HepG2 (cell line): ENCODE measurements around the gene KRTAP10-6. TPM values are rescaled to one million over a fixed set of nuclear protein-coding genes. Genes with fewer than 3 reads are reported as not detected.
A peak's percentile ranks its signal among the peaks of the same experiment; 100 is the strongest.

Experiments
- BHLHE40 ChIP-seq: IDR thresholded peaks from 2 replicates; pipeline ENCODE4 v1.6.1; 2011; ENCODE audit warnings: low read length, improper control_type of control experiment
- MAFG ChIP-seq: sonication (generic); formaldehyde crosslinking; IDR thresholded peaks from 2 replicates; pipeline ENCODE4 v1.5.1; 2020; ENCODE audit warnings: mild to moderate bottlenecking, missing genetic modification reagents
- MTA1 ChIP-seq: sonication (generic); formaldehyde crosslinking; IDR thresholded peaks from 2 replicates; pipeline ENCODE4 v1.4.0; 2020; ENCODE audit warnings: missing genetic modification reagents, mild to moderate bottlenecking, borderline replicate concordance
- MTF1 ChIP-seq: sonication (generic); formaldehyde crosslinking; IDR thresholded peaks from 2 replicates; pipeline ENCODE4 v1.5.0; 2020; ENCODE audit warnings: missing genetic modification reagents
- NCOA2 ChIP-seq: sonication (generic); formaldehyde crosslinking; IDR thresholded peaks from 2 replicates; pipeline ENCODE4 v1.8.0; 2022; ENCODE audit warnings: inconsistent platforms
- NFKBIZ ChIP-seq: IDR thresholded peaks from 2 replicates; pipeline ENCODE4 v1.6.1; 2018; ENCODE audit warnings: missing genetic modification reagents, missing compliant biosample characterization
- NKX3-1 ChIP-seq: sonication (generic); formaldehyde crosslinking; IDR thresholded peaks from 2 replicates; pipeline ENCODE4 v1.5.0; 2020; ENCODE audit warnings: missing genetic modification reagents
- PBX2 ChIP-seq: IDR thresholded peaks from 2 replicates; pipeline ENCODE4 v1.6.1; 2016; ENCODE audit warnings: control low read depth
- REL ChIP-seq: sonication (generic); formaldehyde crosslinking; conservative IDR thresholded peaks from 2 replicates; pipeline ENCODE4 v1.8.0; 2022; ENCODE audit warnings: mild to moderate bottlenecking, missing genetic modification reagents, moderate library complexity
- SPEN ChIP-seq: sonication (generic); formaldehyde crosslinking; IDR thresholded peaks from 2 replicates; pipeline ENCODE4 v1.5.1; 2020; ENCODE audit warnings: low read depth, mild to moderate bottlenecking, missing genetic modification reagents
- YEATS2 ChIP-seq: sonication (generic); formaldehyde crosslinking; IDR thresholded peaks from 2 replicates; pipeline ENCODE4 v1.4.0; 2020; ENCODE audit warnings: missing genetic modification reagents, borderline replicate concordance
- ZNF567 ChIP-seq: sonication (generic); formaldehyde crosslinking; IDR thresholded peaks from 2 replicates; pipeline ENCODE4 v1.8.1; 2023; ENCODE audit warnings: mild to moderate bottlenecking, missing genetic modification reagents, borderline replicate concordance
- polyA plus RNA-seq, 8 experiments: library from polyadenylated mRNA; depleted of rRNA in 3 of 8; stranded (reverse) in 7 of 8; unstranded in 1 of 8; fragments of >200 nt; fragmentation: Illumina TruSeq in 4 of 8; extraction: Trizol in 4 of 8; gene quantifications; 2 replicates each; pipeline versions ENCODE4 v1.2.1 to v1.2.3, GENCODE V29; 2011 to 2016; ENCODE audit warnings: low read depth in 4 of 8, missing spikeins in 1 of 8, mixed read lengths in 1 of 8; ENCODE audit not compliant: insufficient read depth in 1 of 8
- total RNA-seq, 5 experiments: library from RNA; depleted of rRNA; stranded (reverse); fragments of >200 nt; fragmentation: Illumina TruSeq; extraction: Trizol; gene quantifications; 2 replicates each; pipeline ENCODE4 v1.2.3, GENCODE V29; 2016; ENCODE audit warnings: low read depth in 1 of 5
- TF ChIP-seq, protein P1 (sequence below): sonication (generic); formaldehyde crosslinking; conservative IDR thresholded peaks from 2 replicates; pipeline ENCODE4 v1.4.0; 2020; ENCODE audit warnings: missing genetic modification reagents
- TF ChIP-seq, protein P2 (sequence below): sonication (generic); formaldehyde crosslinking; IDR thresholded peaks from 2 replicates; pipeline ENCODE4 v1.5.0; 2020; ENCODE audit warnings: mild to moderate bottlenecking, missing genetic modification reagents
- TF ChIP-seq, protein P3 (sequence below): IDR thresholded peaks from 2 replicates; pipeline ENCODE4 v1.6.1; 2016; ENCODE audit warnings: low read depth, missing genetic modification reagents, missing compliant biosample characterization
- TF ChIP-seq, protein P4 (sequence below): sonication (generic); formaldehyde crosslinking; IDR thresholded peaks from 2 replicates; pipeline ENCODE4 v1.5.0; 2020; ENCODE audit warnings: missing genetic modification reagents, mild to moderate bottlenecking, borderline replicate concordance

Gene KRTAP10-6
- total and polyA plus RNA-seq, 2 of the 13 experiments (the other 11 are each of a cell fraction or from before 2014, with no cell fraction given) = not detected

GRCh38 chr21:44593598-44594405 lies 1.5 kb upstream of the KRTAP10-6 start (continued):
- peak; percentile 83; the same call in 1 of the 2 replicates for TF ChIP-seq MTA1 (CRISPR knock-in tag)
- TF ChIP-seq, protein P1, sequence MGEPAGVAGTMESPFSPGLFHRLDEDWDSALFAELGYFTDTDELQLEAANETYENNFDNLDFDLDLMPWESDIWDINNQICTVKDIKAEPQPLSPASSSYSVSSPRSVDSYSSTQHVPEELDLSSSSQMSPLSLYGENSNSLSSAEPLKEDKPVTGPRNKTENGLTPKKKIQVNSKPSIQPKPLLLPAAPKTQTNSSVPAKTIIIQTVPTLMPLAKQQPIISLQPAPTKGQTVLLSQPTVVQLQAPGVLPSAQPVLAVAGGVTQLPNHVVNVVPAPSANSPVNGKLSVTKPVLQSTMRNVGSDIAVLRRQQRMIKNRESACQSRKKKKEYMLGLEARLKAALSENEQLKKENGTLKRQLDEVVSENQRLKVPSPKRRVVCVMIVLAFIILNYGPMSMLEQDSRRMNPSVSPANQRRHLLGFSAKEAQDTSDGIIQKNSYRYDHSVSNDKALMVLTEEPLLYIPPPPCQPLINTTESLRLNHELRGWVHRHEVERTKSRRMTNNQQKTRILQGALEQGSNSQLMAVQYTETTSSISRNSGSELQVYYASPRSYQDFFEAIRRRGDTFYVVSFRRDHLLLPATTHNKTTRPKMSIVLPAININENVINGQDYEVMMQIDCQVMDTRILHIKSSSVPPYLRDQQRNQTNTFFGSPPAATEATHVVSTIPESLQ (CRISPR knock-in tag) = no peak
- TF ChIP-seq NCOA2 (CRISPR knock-in tag) = peak; percentile 76
- TF ChIP-seq, protein P2, sequence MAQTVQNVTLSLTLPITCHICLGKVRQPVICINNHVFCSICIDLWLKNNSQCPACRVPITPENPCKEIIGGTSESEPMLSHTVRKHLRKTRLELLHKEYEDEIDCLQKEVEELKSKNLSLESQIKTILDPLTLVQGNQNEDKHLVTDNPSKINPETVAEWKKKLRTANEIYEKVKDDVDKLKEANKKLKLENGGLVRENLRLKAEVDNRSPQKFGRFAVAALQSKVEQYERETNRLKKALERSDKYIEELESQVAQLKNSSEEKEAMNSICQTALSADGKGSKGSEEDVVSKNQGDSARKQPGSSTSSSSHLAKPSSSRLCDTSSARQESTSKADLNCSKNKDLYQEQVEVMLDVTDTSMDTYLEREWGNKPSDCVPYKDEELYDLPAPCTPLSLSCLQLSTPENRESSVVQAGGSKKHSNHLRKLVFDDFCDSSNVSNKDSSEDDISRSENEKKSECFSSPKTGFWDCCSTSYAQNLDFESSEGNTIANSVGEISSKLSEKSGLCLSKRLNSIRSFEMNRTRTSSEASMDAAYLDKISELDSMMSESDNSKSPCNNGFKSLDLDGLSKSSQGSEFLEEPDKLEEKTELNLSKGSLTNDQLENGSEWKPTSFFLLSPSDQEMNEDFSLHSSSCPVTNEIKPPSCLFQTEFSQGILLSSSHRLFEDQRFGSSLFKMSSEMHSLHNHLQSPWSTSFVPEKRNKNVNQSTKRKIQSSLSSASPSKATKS (CRISPR knock-in tag) = no peak
- TF ChIP-seq MAFG (CRISPR knock-in tag) = no peak
- TF ChIP-seq NFKBIZ (CRISPR knock-in tag) = peak; percentile 68; the same call in 1 of the 2 replicates
- TF ChIP-seq BHLHE40 = peak; percentile 40; the same call in 1 of the 2 replicates
- peak; percentile 84 for TF ChIP-seq SPEN (CRISPR knock-in tag)
- TF ChIP-seq MTF1 (CRISPR knock-in tag) = no peak
- no peak for TF ChIP-seq YEATS2 (CRISPR knock-in tag)
- TF ChIP-seq NKX3-1 (CRISPR knock-in tag) = 0 out of 2 replicates have a peak, but pooled peaks have one; percentile 39
- no peak; the same call in 1 of the 2 replicates for TF ChIP-seq ZNF567
- TF ChIP-seq, protein P3, sequence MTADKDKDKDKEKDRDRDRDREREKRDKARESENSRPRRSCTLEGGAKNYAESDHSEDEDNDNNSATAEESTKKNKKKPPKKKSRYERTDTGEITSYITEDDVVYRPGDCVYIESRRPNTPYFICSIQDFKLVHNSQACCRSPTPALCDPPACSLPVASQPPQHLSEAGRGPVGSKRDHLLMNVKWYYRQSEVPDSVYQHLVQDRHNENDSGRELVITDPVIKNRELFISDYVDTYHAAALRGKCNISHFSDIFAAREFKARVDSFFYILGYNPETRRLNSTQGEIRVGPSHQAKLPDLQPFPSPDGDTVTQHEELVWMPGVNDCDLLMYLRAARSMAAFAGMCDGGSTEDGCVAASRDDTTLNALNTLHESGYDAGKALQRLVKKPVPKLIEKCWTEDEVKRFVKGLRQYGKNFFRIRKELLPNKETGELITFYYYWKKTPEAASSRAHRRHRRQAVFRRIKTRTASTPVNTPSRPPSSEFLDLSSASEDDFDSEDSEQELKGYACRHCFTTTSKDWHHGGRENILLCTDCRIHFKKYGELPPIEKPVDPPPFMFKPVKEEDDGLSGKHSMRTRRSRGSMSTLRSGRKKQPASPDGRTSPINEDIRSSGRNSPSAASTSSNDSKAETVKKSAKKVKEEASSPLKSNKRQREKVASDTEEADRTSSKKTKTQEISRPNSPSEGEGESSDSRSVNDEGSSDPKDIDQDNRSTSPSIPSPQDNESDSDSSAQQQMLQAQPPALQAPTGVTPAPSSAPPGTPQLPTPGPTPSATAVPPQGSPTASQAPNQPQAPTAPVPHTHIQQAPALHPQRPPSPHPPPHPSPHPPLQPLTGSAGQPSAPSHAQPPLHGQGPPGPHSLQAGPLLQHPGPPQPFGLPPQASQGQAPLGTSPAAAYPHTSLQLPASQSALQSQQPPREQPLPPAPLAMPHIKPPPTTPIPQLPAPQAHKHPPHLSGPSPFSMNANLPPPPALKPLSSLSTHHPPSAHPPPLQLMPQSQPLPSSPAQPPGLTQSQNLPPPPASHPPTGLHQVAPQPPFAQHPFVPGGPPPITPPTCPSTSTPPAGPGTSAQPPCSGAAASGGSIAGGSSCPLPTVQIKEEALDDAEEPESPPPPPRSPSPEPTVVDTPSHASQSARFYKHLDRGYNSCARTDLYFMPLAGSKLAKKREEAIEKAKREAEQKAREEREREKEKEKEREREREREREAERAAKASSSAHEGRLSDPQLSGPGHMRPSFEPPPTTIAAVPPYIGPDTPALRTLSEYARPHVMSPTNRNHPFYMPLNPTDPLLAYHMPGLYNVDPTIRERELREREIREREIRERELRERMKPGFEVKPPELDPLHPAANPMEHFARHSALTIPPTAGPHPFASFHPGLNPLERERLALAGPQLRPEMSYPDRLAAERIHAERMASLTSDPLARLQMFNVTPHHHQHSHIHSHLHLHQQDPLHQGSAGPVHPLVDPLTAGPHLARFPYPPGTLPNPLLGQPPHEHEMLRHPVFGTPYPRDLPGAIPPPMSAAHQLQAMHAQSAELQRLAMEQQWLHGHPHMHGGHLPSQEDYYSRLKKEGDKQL (CRISPR knock-in tag) = no peak
- TF ChIP-seq, protein P4, sequence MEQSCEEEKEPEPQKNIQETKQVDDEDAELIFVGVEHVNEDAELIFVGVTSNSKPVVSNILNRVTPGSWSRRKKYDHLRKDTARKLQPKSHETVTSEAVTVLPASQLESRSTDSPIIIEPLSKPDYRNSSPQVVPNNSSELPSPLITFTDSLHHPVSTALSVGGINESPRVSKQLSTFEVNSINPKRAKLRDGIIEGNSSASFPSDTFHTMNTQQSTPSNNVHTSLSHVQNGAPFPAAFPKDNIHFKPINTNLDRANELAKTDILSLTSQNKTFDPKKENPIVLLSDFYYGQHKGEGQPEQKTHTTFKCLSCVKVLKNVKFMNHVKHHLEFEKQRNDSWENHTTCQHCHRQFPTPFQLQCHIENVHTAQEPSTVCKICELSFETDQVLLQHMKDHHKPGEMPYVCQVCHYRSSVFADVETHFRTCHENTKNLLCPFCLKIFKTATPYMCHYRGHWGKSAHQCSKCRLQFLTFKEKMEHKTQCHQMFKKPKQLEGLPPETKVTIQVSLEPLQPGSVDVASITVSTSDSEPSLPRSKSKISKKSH (CRISPR knock-in tag) = peak; percentile 90; the same call in 1 of the 2 replicates
- TF ChIP-seq PBX2 (CRISPR knock-in tag) = no peak
- TF ChIP-seq REL (CRISPR knock-in tag) = 0 out of 2 replicates have a peak, but pooled peaks have one; percentile 39
